ENCODE measurements around the gene ZBTB11.
"Not testable (repeated sequence)": the region's sequence is repeated elsewhere in the genome, so short reads cannot be mapped to it uniquely, and the experiment has no call there.

The ZBTB11 gene

GRCh38 chr3:101613014-101613413 is 63.9 kb downstream of the ZBTB11 start:
- DNase-seq, result not testable (repeated sequence)

- no peak for DNase-seq
Observed at GRCh38 chr3:101611023-101611422, 65.9 kb downstream of the ZBTB11 start.

- DNase-seq, result not testable (repeated sequence)
Observed at GRCh38 chr3:101605398-101605797, 71.5 kb downstream of the ZBTB11 start.

GRCh38 chr3:101603184-101603583 is 73.7 kb downstream of the ZBTB11 start:
- DNase-seq, result no peak

GRCh38 chr3:101602731-101603130 is 74.2 kb downstream of the ZBTB11 start:
- DNase-seq, result no peak

Measured in stimulated activated CD4-positive, alpha-beta T cell treated with anti-CD3 and anti-CD28 coated beads, Interleukin-2, amount 100 ng/mL, for 24 hours (primary cell).